SU-DHL-6 (cell line): Measurements from ENCODE around the gene IKZF2.

Experiments
- H2AFZ ChIP-seq: fragments of 200-600 bp; sonication (generic); 2 replicates; pipeline ENCODE4 v1.6.1; 2014; ENCODE audit warnings: low read depth, mild to moderate bottlenecking, moderate library complexity, mixed read lengths, antibody characterized with exemption, low read length; ENCODE audit not compliant: severe bottlenecking
- H3F3A ChIP-seq: fragments of 200-600 bp; shearing (Covaris generic); 2 replicates; pipeline ENCODE4 v1.6.0; 2016; ENCODE audit warnings: antibody characterized with exemption, mild to moderate bottlenecking; ENCODE audit not compliant: insufficient read depth
- H3K27ac ChIP-seq: fragments of 200-600 bp; sonication (generic); 2 replicates; pipeline ENCODE4 v1.5.1; 2016; ENCODE audit warnings: low read depth, mild to moderate bottlenecking, low read length, moderate library complexity, mixed read lengths
- H3K27me3 ChIP-seq: fragments of 200-600 bp; sonication (generic), shearing (Covaris generic); 2 replicates; pipeline ENCODE4 v1.6.0; 2014; ENCODE audit warnings: mild to moderate bottlenecking, low read length
- H3K36me3 ChIP-seq: fragments of 200-600 bp; sonication (generic); 2 replicates; pipeline ENCODE4 v1.6.1; 2014; ENCODE audit warnings: mild to moderate bottlenecking, low read length, mixed read lengths
- H3K4me2 ChIP-seq: fragments of 300-600, 200-600 bp; shearing (Covaris generic), sonication (generic); 2 replicates; pipeline ENCODE4 v1.6.0; 2014; ENCODE audit warnings: low read length, low read depth, mild to moderate bottlenecking; ENCODE audit not compliant: poor library complexity, severe bottlenecking
- H3K4me3 ChIP-seq: fragments of 200-600 bp; sonication (generic); 2 replicates; pipeline ENCODE4 v1.5.1; 2014; ENCODE audit warnings: antibody characterized with exemption, low read length, mild to moderate bottlenecking, mixed read lengths; ENCODE audit not compliant: insufficient read depth, poor library complexity, severe bottlenecking
- H3K79me2 ChIP-seq: fragments of 200-600 bp; sonication (generic); 2 replicates; pipeline ENCODE4 v1.6.1; 2014; ENCODE audit warnings: mild to moderate bottlenecking, low read length, moderate library complexity; ENCODE audit not compliant: insufficient read depth
- H3K9ac ChIP-seq: fragments of 200-600 bp; sonication (generic); 2 replicates; pipeline ENCODE4 v1.7.0; 2014; ENCODE audit warnings: mild to moderate bottlenecking, low read length
- H3K9me2 ChIP-seq: fragments of 200-600 bp; sonication (generic); replicated peaks from 2 replicates; pipeline ENCODE4 v1.6.1; 2014; ENCODE audit warnings: low read length; ENCODE audit not compliant: insufficient read depth
- H3K9me3 ChIP-seq: fragments of 200-600 bp; sonication (generic); 2 replicates; pipeline ENCODE4 v1.6.1; 2014; ENCODE audit warnings: low read length, mixed read lengths; ENCODE audit not compliant: insufficient read depth
- H4K20me1 ChIP-seq: fragments of 200-600 bp; sonication (generic); 2 replicates; pipeline ENCODE4 v1.6.1; 2014; ENCODE audit warnings: low read depth, mild to moderate bottlenecking, antibody characterized with exemption, low read length, moderate library complexity, mixed read lengths
- CTCF ChIP-seq: fragments of 200-600 bp; sonication (generic); IDR thresholded peaks from one replicate; pipeline ENCODE4 v1.5.1; 2017; ENCODE audit warnings: antibody characterized with exemption, mild to moderate bottlenecking, low read length, moderate library complexity; ENCODE audit not compliant: insufficient read depth, poor library complexity, severe bottlenecking
- EZH2phosphoT487 ChIP-seq: fragments of 200-600 bp; sonication (generic), shearing (Covaris generic); conservative IDR thresholded peaks from 2 replicates; pipeline ENCODE4 v1.6.1; 2018; ENCODE audit warnings: mild to moderate bottlenecking, antibody characterized with exemption, low read length, moderate library complexity, mixed read lengths

IKZF2 gene

GRCh38 chr2:213013979-213014378 lies 137.4 kb downstream of the IKZF2 start:
- Histone ChIP-seq H3K27ac (no peak overlapping the region), H3K4me2 (no peak overlapping the region), H4K20me1 (no peaks in the 10 kb centered on the region), H3K9me3 (no peaks in the 10 kb centered on the region), H3F3A (no peaks in the 10 kb centered on the region; the same call in 1 of the 2 replicates), H3K9me2 (no peaks in the 10 kb centered on the region), H2AFZ (no peak overlapping the region), H3K9ac (no peak overlapping the region), H3K27me3 (no peaks in the 10 kb centered on the region), H3K36me3 (peaks cover 43% of the 10 kb centered on the region), H3K79me2 (no peaks in the 10 kb centered on the region), H3K4me3 (no peak overlapping the region)
- no peak for TF ChIP-seq EZH2phosphoT487
- no peak for TF ChIP-seq CTCF

DNA sequence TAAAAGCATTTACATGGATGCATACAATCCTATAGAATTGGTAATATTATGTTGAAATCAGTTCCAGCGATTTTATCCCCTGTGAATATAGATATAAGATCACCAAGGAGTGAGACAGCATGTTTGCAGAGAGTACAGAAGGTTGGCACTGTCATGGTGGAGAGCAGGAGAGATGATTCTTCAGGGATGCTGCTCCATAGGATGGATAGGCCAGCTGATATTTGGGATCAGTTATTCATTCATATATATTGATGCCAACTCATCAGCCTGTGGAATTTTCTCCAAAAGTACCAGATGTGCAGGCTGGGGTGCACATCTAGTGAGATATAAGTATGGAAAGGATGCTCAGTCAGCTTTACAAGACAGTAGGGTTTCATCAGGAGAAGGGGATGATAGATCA lies 139.9 kb downstream of the IKZF2 start:
- H3K9ac ChIP-seq, result no peak overlapping the region
- H3K36me3 ChIP-seq, result peaks cover 44% of the 10 kb centered on the region
- TF ChIP-seq CTCF, result no peak
- TF ChIP-seq EZH2phosphoT487, result no peak
- no peak overlapping the region for H3K4me2 ChIP-seq
- H3K79me2 ChIP-seq, result no peaks in the 10 kb centered on the region
- H4K20me1 ChIP-seq, result no peaks in the 10 kb centered on the region
- H3K27ac ChIP-seq, result no peak overlapping the region
- no peaks in the 10 kb centered on the region for H3K9me3 ChIP-seq
- no peaks in the 10 kb centered on the region for H3K9me2 ChIP-seq
- H2AFZ ChIP-seq, result no peak overlapping the region
- H3K27me3 ChIP-seq, result no peaks in the 10 kb centered on the region
- H3F3A ChIP-seq, result no peaks in the 10 kb centered on the region; the same call in 1 of the 2 replicates
- H3K4me3 ChIP-seq, result no peak overlapping the region

DNA sequence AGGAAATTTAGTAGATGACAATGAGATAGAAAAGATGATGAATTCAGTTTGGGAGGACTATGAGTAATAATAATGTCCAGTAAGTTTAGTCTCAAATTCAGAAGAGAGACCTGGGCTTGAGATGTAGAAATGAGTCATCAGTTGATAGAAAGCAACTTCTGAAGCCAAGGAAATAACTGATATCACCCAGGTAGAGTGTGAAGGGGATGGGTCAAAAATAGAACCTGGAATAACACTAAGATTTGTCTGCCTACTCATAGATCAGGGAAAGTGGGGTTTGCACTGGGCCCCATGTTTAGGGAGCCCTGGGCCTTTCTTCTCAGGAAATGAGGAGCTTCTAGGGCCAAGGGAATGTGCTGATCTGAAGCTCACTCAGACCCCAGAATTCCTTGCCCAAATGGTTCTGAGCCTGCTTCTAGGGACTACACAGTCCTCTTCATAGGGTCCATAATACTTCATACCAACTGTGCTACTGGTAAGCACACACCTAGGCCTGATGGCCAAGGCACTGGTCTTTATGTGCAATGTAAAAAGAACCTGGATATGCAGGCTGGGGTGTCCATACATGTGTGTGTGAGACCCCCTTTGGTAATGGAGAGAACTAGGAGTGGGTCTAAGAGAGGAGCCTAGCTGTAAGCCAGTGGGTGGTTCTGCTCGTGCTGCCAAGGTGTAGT lies 141.2 kb downstream of the IKZF2 start:
- TF ChIP-seq CTCF (no peak), EZH2phosphoT487 (no peak)
- H2AFZ ChIP-seq, result no peak overlapping the region
- H3K9me2 ChIP-seq, result no peaks in the 10 kb centered on the region
- no peak overlapping the region for H3K4me3 ChIP-seq
- H3K79me2 ChIP-seq, result no peaks in the 10 kb centered on the region
- H3K27ac ChIP-seq, result no peak overlapping the region
- H3F3A ChIP-seq, result no peaks in the 10 kb centered on the region; the same call in 1 of the 2 replicates
- H3K27me3 ChIP-seq, result no peaks in the 10 kb centered on the region
- no peaks in the 10 kb centered on the region for H3K9me3 ChIP-seq
- peaks cover 33% of the 10 kb centered on the region for H3K36me3 ChIP-seq
- no peaks in the 10 kb centered on the region for H4K20me1 ChIP-seq
- H3K4me2 ChIP-seq, result no peak overlapping the region
- no peak overlapping the region for H3K9ac ChIP-seq
